ENCODE results near the gene CEP70.
"Not testable (repeated sequence)": the region's sequence is repeated elsewhere in the genome, so short reads cannot be mapped to it uniquely, and the experiment has no call there.

DNA sequence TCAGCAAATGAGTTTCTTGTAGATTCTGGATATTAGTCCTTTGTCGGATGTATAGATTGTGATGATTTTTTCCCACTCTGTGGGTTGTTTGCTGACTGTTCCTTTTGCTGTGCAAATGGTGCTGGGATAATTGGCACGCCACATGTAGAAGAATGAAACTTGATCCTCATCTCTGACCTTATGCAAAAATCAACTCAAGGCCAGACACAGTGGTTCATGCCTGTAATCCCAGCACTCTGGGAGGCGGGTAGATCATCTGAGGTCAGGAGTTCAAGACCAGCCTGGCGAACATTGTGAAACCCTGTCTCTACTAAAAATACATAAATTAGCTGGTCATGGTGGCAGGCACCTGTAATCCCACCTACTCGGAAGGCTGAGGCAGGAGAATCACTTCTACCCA lies 39.3 kb downstream of the CEP70 start:
- not testable (repeated sequence) for TF ChIP-seq CTCF (IDR thresholded peaks at IDR 0.05; ENCODE audit: low read depth, low read length, missing input control); YY1 (IDR thresholded peaks at IDR 0.05); GABPA (IDR thresholded peaks at IDR 0.05 in 1 of 2, conservative IDR thresholded peaks at IDR 0.05 in 1 of 2); SP1 (IDR thresholded peaks at IDR 0.05); JUND (IDR thresholded peaks at IDR 0.05)
- TF ChIP-seq, protein P1, sequence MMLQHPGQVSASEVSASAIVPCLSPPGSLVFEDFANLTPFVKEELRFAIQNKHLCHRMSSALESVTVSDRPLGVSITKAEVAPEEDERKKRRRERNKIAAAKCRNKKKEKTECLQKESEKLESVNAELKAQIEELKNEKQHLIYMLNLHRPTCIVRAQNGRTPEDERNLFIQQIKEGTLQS (IDR thresholded peaks at IDR 0.05) = not testable (repeated sequence)

All from liver (tissue), 3 donors.